DOHH2 (cell line): Measurements from ENCODE around the gene OR10G2.
"Not testable (repeated sequence)": the region's sequence is repeated elsewhere in the genome, so short reads cannot be mapped to it uniquely, and the experiment has no call there.

ENCODE experiments used
- H3F3A ChIP-seq: fragments of 200-600 bp; sonication (generic), shearing (Covaris generic); 2 replicates; pipeline ENCODE4 v1.6.0; 2016; ENCODE audit warnings: antibody characterized with exemption, mild to moderate bottlenecking; ENCODE audit not compliant: control insufficient read depth, insufficient read depth
- H3K27ac ChIP-seq: fragments of 200-600 bp; sonication (generic); 2 replicates; pipeline ENCODE4 v1.5.1; 2014; ENCODE audit warnings: low read depth, mild to moderate bottlenecking, low read length, moderate library complexity
- H3K27me3 ChIP-seq: fragments of 200-600 bp; sonication (generic); 2 replicates; pipeline ENCODE4 v1.6.1; 2014; ENCODE audit warnings: mild to moderate bottlenecking, low read length, mixed read lengths; ENCODE audit not compliant: control insufficient read depth
- H3K36me3 ChIP-seq: fragments of 200-600 bp; sonication (generic); 2 replicates; pipeline ENCODE4 v1.6.1; 2014; ENCODE audit warnings: mild to moderate bottlenecking, low read length, moderate library complexity, mixed read lengths; ENCODE audit not compliant: control insufficient read depth
- H3K4me1 ChIP-seq: fragments of 200-600 bp; sonication (generic); 2 replicates; pipeline ENCODE4 v1.6.1; 2014; ENCODE audit warnings: mild to moderate bottlenecking, low read length, mixed read lengths; ENCODE audit not compliant: control insufficient read depth
- H3K4me2 ChIP-seq: fragments of 200-600 bp; sonication (generic); 2 replicates; pipeline ENCODE4 v1.6.0; 2014; ENCODE audit warnings: mild to moderate bottlenecking, low read length, moderate library complexity
- H3K4me3 ChIP-seq: fragments of 200-600 bp; sonication (generic); 2 replicates; pipeline ENCODE4 v1.5.1; 2014; ENCODE audit warnings: mild to moderate bottlenecking, low read length, mixed read lengths
- H3K79me2 ChIP-seq: fragments of 200-600 bp; sonication (generic); 2 replicates; pipeline ENCODE4 v1.6.1; 2014; ENCODE audit warnings: mild to moderate bottlenecking, low read length, mixed read lengths; ENCODE audit not compliant: control insufficient read depth
- H3K9me2 ChIP-seq: fragments of 200-600 bp; sonication (generic); replicated peaks from 2 replicates; pipeline ENCODE4 v1.6.1; 2014; ENCODE audit warnings: mild to moderate bottlenecking, low read length, mixed read lengths; ENCODE audit not compliant: control insufficient read depth
- H3K9me3 ChIP-seq: fragments of 200-600 bp; sonication (generic); 2 replicates; pipeline ENCODE4 v1.6.1; 2014; ENCODE audit warnings: antibody characterized with exemption, low read length, mixed read lengths; ENCODE audit not compliant: control insufficient read depth, insufficient read depth
- H4K20me1 ChIP-seq: fragments of 200-600 bp; sonication (generic); 2 replicates; pipeline ENCODE4 v1.6.0; 2014; ENCODE audit warnings: low read depth, mild to moderate bottlenecking, antibody characterized with exemption, low read length, moderate library complexity; ENCODE audit not compliant: control insufficient read depth, insufficient read depth
- EZH2phosphoT487 ChIP-seq: fragments of 200-600 bp; sonication (generic); IDR thresholded peaks from 2 replicates; pipeline ENCODE4 v1.6.1; 2017; ENCODE audit warnings: borderline replicate concordance, mild to moderate bottlenecking, antibody characterized with exemption, low read length, moderate library complexity, mixed read lengths
- TF ChIP-seq, protein P1 (sequence below): fragments of 200-600 bp; sonication (generic); IDR thresholded peaks from one replicate; pipeline ENCODE4 v1.5.1; 2014; ENCODE audit warnings: antibody characterized with exemption, mild to moderate bottlenecking, low read depth, low read length; ENCODE audit not compliant: poor library complexity, severe bottlenecking

OR10G2 gene

DNA sequence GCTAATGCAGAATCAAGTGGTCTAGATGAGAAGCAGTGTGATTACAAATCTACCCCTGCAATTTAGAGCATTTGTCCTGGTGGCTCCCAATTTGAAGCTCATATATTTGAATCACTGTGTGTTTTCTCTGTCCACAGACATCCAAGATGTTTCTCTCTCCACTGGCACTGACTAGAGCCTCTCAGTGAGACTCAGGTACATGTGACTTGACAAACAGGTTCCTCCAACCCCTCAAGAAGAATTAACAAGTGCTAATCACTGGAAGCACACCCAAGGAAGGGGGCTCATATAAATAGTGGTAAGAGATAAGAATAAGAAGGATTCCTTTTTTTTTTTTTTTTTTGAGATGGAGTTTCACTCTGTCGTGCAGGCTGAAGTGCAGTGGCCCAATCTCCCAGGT, 20.5 kb downstream of the OR10G2 start:
- TF ChIP-seq, protein P1, sequence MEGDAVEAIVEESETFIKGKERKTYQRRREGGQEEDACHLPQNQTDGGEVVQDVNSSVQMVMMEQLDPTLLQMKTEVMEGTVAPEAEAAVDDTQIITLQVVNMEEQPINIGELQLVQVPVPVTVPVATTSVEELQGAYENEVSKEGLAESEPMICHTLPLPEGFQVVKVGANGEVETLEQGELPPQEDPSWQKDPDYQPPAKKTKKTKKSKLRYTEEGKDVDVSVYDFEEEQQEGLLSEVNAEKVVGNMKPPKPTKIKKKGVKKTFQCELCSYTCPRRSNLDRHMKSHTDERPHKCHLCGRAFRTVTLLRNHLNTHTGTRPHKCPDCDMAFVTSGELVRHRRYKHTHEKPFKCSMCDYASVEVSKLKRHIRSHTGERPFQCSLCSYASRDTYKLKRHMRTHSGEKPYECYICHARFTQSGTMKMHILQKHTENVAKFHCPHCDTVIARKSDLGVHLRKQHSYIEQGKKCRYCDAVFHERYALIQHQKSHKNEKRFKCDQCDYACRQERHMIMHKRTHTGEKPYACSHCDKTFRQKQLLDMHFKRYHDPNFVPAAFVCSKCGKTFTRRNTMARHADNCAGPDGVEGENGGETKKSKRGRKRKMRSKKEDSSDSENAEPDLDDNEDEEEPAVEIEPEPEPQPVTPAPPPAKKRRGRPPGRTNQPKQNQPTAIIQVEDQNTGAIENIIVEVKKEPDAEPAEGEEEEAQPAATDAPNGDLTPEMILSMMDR: no peak
- no peak for TF ChIP-seq EZH2phosphoT487
- no peak overlapping the region for H3K27ac ChIP-seq

DNA sequence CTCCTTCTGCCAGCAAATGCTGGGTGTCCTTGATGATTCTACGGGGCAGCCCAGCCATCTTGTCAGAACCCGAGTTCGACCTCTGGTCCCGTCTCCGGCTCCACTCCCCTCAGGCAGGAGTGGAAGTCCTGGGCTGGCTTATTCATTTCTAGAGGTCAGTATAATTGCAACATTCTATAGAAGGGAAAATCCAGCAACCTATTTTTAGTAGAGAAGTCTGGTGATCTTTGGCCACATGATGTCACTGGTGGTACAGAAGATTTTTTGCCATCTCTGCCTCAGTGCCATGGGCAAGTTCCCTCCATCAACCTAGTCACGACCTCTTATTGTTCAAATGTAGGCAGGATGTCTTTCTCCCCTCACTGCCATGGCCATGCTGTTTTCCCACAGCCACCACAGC, 22.4 kb downstream of the OR10G2 start:
- Histone ChIP-seq H3F3A (no peaks in the 10 kb centered on the region), H3K4me3 (no peak overlapping the region), H3K27ac (no peak overlapping the region), H4K20me1 (no peaks in the 10 kb centered on the region), H3K4me1 (no peaks in the 10 kb centered on the region), H3K27me3 (no peaks in the 10 kb centered on the region), H3K36me3 (no peaks in the 10 kb centered on the region), H3K79me2 (no peaks in the 10 kb centered on the region), H3K9me3 (no peaks in the 10 kb centered on the region), H3K4me2 (no peak overlapping the region), H3K9me2 (no peaks in the 10 kb centered on the region)
- TF ChIP-seq, protein P1: no peak
- TF ChIP-seq EZH2phosphoT487: no peak

More for the DNA sequence above, 20.5 kb downstream of the OR10G2 start:
- H3K79me2 ChIP-seq: no peaks in the 10 kb centered on the region
- H3K27me3 ChIP-seq: no peaks in the 10 kb centered on the region
- H4K20me1 ChIP-seq: no peaks in the 10 kb centered on the region
- no peak overlapping the region for H3K4me2 ChIP-seq
- H3K4me3 ChIP-seq: no peak overlapping the region
- H3K36me3 ChIP-seq: no peaks in the 10 kb centered on the region
- no peaks in the 10 kb centered on the region for H3K4me1 ChIP-seq
- H3K9me2 ChIP-seq: no peaks in the 10 kb centered on the region
- H3K9me3 ChIP-seq: no peaks in the 10 kb centered on the region
- no peaks in the 10 kb centered on the region for H3F3A ChIP-seq

DNA sequence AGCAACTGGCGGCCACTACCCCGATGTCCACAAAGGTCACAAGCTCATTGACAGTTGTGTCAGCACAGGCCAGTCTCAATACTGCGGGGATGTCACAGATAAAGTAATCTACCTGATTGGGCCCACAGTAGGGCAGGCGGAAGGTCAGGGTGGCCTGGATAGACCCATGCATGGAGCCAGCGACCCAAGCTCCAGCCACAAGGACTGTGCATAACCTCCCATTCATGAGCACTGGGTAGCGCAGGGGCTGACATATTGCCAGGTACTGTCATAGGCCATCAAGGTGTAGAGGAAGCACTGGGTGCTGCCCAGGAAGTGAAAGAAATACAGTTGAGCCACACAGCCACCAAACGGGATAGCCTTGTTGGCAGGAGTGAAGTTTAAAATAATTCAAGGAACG, 32.6 kb downstream of the OR10G2 start:
- H3K9me2 ChIP-seq, H3K79me2 ChIP-seq, H3F3A ChIP-seq, H3K36me3 ChIP-seq, H3K27me3 ChIP-seq, H3K4me1 ChIP-seq, H3K4me3 ChIP-seq, H4K20me1 ChIP-seq, H3K27ac ChIP-seq, H3K4me2 ChIP-seq, H3K9me3 ChIP-seq: not testable (repeated sequence)

DNA sequence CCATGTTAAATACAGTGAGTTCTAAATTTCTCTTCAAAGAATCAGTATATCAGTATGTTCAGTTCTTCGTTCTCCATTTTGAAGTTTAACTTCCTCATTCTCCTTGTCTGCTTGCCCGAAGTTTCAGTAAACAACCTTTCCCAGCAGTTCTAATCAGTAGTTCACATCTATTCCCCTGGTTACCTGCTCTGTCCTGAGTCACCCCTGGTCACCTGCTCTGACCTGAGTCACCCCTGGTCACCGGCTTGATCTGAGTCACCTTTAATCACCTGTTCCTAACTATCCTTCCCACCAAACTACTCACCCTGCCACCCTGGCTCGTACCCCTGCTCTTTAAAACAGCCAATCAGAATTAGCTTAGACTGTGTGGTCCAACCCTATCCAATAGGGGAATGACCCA, 45.4 kb downstream of the OR10G2 start:
- Histone ChIP-seq H3K9me3 (peaks cover 6% of the 10 kb centered on the region; the same call in 1 of the 2 replicates), H3K4me1 (no peaks in the 10 kb centered on the region), H3K79me2 (no peaks in the 10 kb centered on the region), H4K20me1 (no peaks in the 10 kb centered on the region), H3K27ac (no peak overlapping the region), H3K9me2 (no peaks in the 10 kb centered on the region), H3K4me3 (no peak overlapping the region), H3F3A (no peaks in the 10 kb centered on the region), H3K36me3 (no peaks in the 10 kb centered on the region), H3K27me3 (no peaks in the 10 kb centered on the region), H3K4me2 (no peak overlapping the region)
- TF ChIP-seq, protein P1: no peak
- TF ChIP-seq EZH2phosphoT487: no peak
